ENCODE results near the gene TMEM150C. TPM values are rescaled to one million over a fixed set of nuclear protein-coding genes. Genes with fewer than 3 reads are reported as not detected.

The TMEM150C gene
- polyA plus RNA-seq, 1 donor (not counting 4 experiments of a cell fraction or from before 2014, with no cell fraction given), result 0.07 TPM

DNA sequence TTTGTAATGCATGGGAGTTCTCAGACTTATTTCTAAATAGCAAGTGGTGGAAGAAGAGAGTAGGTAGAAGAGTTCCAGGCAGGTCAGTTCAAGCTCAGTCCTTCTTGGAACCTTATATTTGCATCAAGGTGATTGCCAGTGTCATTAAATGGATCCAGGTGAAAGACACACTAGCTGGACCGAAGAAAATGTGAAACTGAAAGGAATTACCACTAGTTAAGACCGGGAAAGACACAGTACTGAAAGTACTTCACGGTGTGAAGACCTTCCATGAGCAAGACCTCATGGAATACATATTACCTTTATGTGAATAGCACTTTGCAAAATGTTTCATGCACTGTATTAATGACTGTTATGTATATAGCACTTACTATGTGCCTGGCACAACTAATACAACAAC lies 19.1 kb downstream of the TMEM150C start:
- Histone ChIP-seq H4K20me1 (ENCODE audit: control insufficient read depth, extremely low read depth, insufficient read depth, low read length) (no peaks in the 10 kb centered on the region), H3K9me1 (ENCODE audit: control insufficient read depth, extremely low read depth, insufficient read depth, low read length) (no peaks in the 10 kb centered on the region), H3K27me3 (ENCODE audit: control insufficient read depth, extremely low read depth, insufficient read depth, low read length) (no peaks in the 10 kb centered on the region), H3K27ac (ENCODE audit: control insufficient read depth, insufficient read depth, low read length) (no peak overlapping the region), H3K9me3 (ENCODE audit: control insufficient read depth, low read depth, low read length) (no peaks in the 10 kb centered on the region), H3K4me3 (ENCODE audit: control insufficient read depth in 2 of 3, extremely low read depth in 1 of 3, insufficient read depth in 2 of 3, low read depth in 1 of 3, low read length in 3 of 3) (no peak overlapping the region), H3K79me2 (ENCODE audit: control insufficient read depth, insufficient read depth, low read length) (no peaks in the 10 kb centered on the region), H3K36me3 (ENCODE audit: control insufficient read depth in 2 of 2, extremely low read depth in 1 of 2, insufficient read depth in 2 of 2, low read length in 2 of 2) (no peaks in the 10 kb centered on the region), H2AFZ (ENCODE audit: control insufficient read depth, low read length) (no peak overlapping the region), H3K9ac (ENCODE audit: control insufficient read depth, extremely low read depth, insufficient read depth, low read length) (no peak overlapping the region), H3K4me2 (ENCODE audit: control insufficient read depth, extremely low read depth, insufficient read depth, low read depth, low read length) (no peak overlapping the region), H3K4me1 (ENCODE audit: control insufficient read depth, extremely low read depth, insufficient read depth, low read length) (no peaks in the 10 kb centered on the region)
- dilution Hi-C loops (cut with MboI; ENCODE audit: extremely low pct_ligation_motif_present, low sequenced_read_pairs), result no loop called here
- FAIRE-seq (no peak), DNase-seq (ENCODE audit: low read depth, low spot score) (no peak)
- TF ChIP-seq CTCF (optimal IDR thresholded peaks at IDR 0.05 in 1 of 3, IDR thresholded peaks at IDR 0.05 in 1 of 3, conservative IDR thresholded peaks at IDR 0.05 in 1 of 3; ENCODE audit: extremely low read depth in 1 of 3, insufficient read depth in 2 of 3, low read length in 3 of 3) (no peak), EZH2 (IDR thresholded peaks at IDR 0.05; ENCODE audit: low read length) (no peak)

DNA sequence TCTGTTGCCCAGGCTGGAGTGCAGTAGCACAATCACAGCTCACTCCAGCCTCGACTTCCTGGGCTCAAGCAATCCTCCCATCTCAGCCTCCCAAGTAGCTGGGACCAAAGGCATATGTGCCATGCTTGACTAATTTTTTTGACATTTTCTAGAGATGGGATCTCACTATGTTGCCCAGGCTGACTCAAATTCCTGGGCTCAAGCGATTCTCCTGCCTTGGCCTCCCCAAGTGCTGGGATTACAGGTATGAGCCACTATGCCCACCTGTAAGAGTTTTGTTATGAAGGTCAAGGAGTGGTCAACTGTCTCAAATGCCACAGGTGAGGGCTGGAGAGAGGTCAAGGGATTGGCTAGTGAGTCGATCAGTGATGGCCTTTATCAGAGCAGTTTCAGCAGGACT lies 32.5 kb downstream of the TMEM150C start:
- Histone ChIP-seq H3K4me1 (ENCODE audit: control insufficient read depth, extremely low read depth, insufficient read depth, low read length) (no peaks in the 10 kb centered on the region), H3K9me1 (ENCODE audit: control insufficient read depth, extremely low read depth, insufficient read depth, low read length) (no peaks in the 10 kb centered on the region), H3K4me3 (ENCODE audit: control insufficient read depth in 2 of 3, extremely low read depth in 1 of 3, insufficient read depth in 2 of 3, low read depth in 1 of 3, low read length in 3 of 3) (no peak overlapping the region), H3K36me3 (ENCODE audit: control insufficient read depth in 2 of 2, extremely low read depth in 1 of 2, insufficient read depth in 2 of 2, low read length in 2 of 2) (no peaks in the 10 kb centered on the region), H4K20me1 (ENCODE audit: control insufficient read depth, extremely low read depth, insufficient read depth, low read length) (no peaks in the 10 kb centered on the region), H3K79me2 (ENCODE audit: control insufficient read depth, insufficient read depth, low read length) (no peaks in the 10 kb centered on the region), H3K9ac (ENCODE audit: control insufficient read depth, extremely low read depth, insufficient read depth, low read length) (no peak overlapping the region), H3K27ac (ENCODE audit: control insufficient read depth, insufficient read depth, low read length) (no peak overlapping the region), H3K9me3 (ENCODE audit: control insufficient read depth, low read depth, low read length) (no peaks in the 10 kb centered on the region), H3K4me2 (ENCODE audit: control insufficient read depth, extremely low read depth, insufficient read depth, low read depth, low read length) (no peak overlapping the region), H3K27me3 (ENCODE audit: control insufficient read depth, extremely low read depth, insufficient read depth, low read length) (no peaks in the 10 kb centered on the region), H2AFZ (ENCODE audit: control insufficient read depth, low read length) (no peak overlapping the region)
- TF ChIP-seq EZH2 (IDR thresholded peaks at IDR 0.05; ENCODE audit: low read length), result no peak
- no peak for TF ChIP-seq CTCF (optimal IDR thresholded peaks at IDR 0.05 in 1 of 3, IDR thresholded peaks at IDR 0.05 in 1 of 3, conservative IDR thresholded peaks at IDR 0.05 in 1 of 3; ENCODE audit: extremely low read depth in 1 of 3, insufficient read depth in 2 of 3, low read length in 3 of 3)
- dilution Hi-C loops (cut with MboI; ENCODE audit: extremely low pct_ligation_motif_present, low sequenced_read_pairs), result no loop called here
- no peak for DNase-seq (ENCODE audit: low read depth, low spot score)
- no peak for FAIRE-seq
